K562 (cell line): Measurements from ENCODE around the gene FOXL3. TPM values are rescaled to one million over a fixed set of nuclear protein-coding genes. Genes with fewer than 3 reads are reported as not detected.

Experiments used
- CREB1 ChIP-seq, 2 experiments: sonication (generic) in 1 of 2; formaldehyde crosslinking in 1 of 2; IDR thresholded peaks; 2 replicates each; pipeline versions ENCODE4 v1.6.1 to v1.8.0; 2012 to 2022; ENCODE audit warnings: inconsistent platforms in 1 of 2, mild to moderate bottlenecking in 1 of 2, missing genetic modification reagents in 1 of 2, moderate library complexity in 1 of 2
- DLX4 ChIP-seq: fragments of 250-450 bp; sonication (Bioruptor Pico); IDR thresholded peaks from 2 replicates; pipeline ENCODE4 v1.6.1; 2021; ENCODE audit warnings: mild to moderate bottlenecking
- FOXJ3 ChIP-seq: sonication (generic); formaldehyde crosslinking; IDR thresholded peaks from 2 replicates; pipeline ENCODE4 v1.4.0; 2020; ENCODE audit warnings: mild to moderate bottlenecking, missing genetic modification reagents
- FOXP1 ChIP-seq: sonication (generic); formaldehyde crosslinking; IDR thresholded peaks from 2 replicates; pipeline ENCODE4 v1.8.0; 2022; ENCODE audit warnings: mild to moderate bottlenecking, missing genetic modification reagents
- GABPA ChIP-seq: fragments of 200-800 bp; sonication (Bioruptor generic); conservative IDR thresholded peaks from 2 replicates; pipeline ENCODE4 v1.6.1; 2016; ENCODE audit warnings: low read depth, missing genetic modification characterization, missing compliant biosample characterization
- HDAC3 ChIP-seq: fragments of 450-650 bp; IDR thresholded peaks from 2 replicates; pipeline ENCODE4 v1.6.1; 2018; ENCODE audit warnings: borderline replicate concordance, mild to moderate bottlenecking, moderate library complexity; ENCODE audit not compliant: partially characterized antibody
- ILK ChIP-seq: fragments of 450-650 bp; IDR thresholded peaks from 2 replicates; pipeline ENCODE4 v1.6.1; 2016; ENCODE audit warnings: missing genetic modification characterization, low read depth, mild to moderate bottlenecking, missing compliant biosample characterization, moderate library complexity, borderline replicate concordance
- KHSRP ChIP-seq: fragments of 450-650 bp; IDR thresholded peaks from 2 replicates; pipeline ENCODE4 v1.6.1; 2017
- MAFF ChIP-seq: IDR thresholded peaks from 2 replicates; pipeline ENCODE4 v1.6.1; 2012; ENCODE audit warnings: low read length, improper control_type of control experiment
- MCM5 ChIP-seq: fragments of 450-650 bp; IDR thresholded peaks from 2 replicates; pipeline ENCODE4 v1.6.1; 2016; ENCODE audit warnings: low read depth
- MIER1 ChIP-seq: fragments of 450-650 bp; IDR thresholded peaks from 2 replicates; pipeline ENCODE4 v1.6.1; 2016; ENCODE audit warnings: antibody characterized with exemption, mild to moderate bottlenecking, low read depth
- MTA1 ChIP-seq: fragments of 450-650 bp; IDR thresholded peaks from 2 replicates; pipeline ENCODE4 v1.6.1; 2017; ENCODE audit warnings: borderline replicate concordance
- MTF1 ChIP-seq: fragments of 250-450 bp; sonication (Bioruptor Pico); IDR thresholded peaks from 2 replicates; pipeline ENCODE4 v1.9.0; 2021; ENCODE audit warnings: moderate library complexity, mild to moderate bottlenecking, inconsistent platforms, borderline replicate concordance
- NELFE ChIP-seq: IDR thresholded peaks from 2 replicates; pipeline ENCODE4 v1.6.1; 2011; ENCODE audit warnings: mild to moderate bottlenecking; ENCODE audit not compliant: insufficient read depth, insufficient read length
- NFIX ChIP-seq: fragments of 250-450 bp; sonication (Bioruptor Pico); IDR thresholded peaks from 2 replicates; pipeline ENCODE4 v1.4.0; 2020; ENCODE audit warnings: low read depth, mild to moderate bottlenecking, moderate library complexity
- NUFIP1 ChIP-seq: fragments of 450-650 bp; IDR thresholded peaks from 2 replicates; pipeline ENCODE4 v1.6.1; 2018; ENCODE audit not compliant: partially characterized antibody
- POLR3A ChIP-seq: IDR thresholded peaks from 2 replicates; pipeline ENCODE4 v1.6.1; 2011; ENCODE audit warnings: borderline replicate concordance, mild to moderate bottlenecking, moderate library complexity; ENCODE audit not compliant: insufficient read length, insufficient read depth; ENCODE audit errors: extremely low read depth
- POLR3G ChIP-seq: IDR thresholded peaks from 2 replicates; pipeline ENCODE4 v1.6.1; 2011; ENCODE audit not compliant: insufficient read length, insufficient replicate concordance; ENCODE audit errors: extremely low read depth
- PURB ChIP-seq: sonication (generic); formaldehyde crosslinking; IDR thresholded peaks from 2 replicates; pipeline ENCODE4 v1.9.0; 2021; ENCODE audit warnings: low read depth, mild to moderate bottlenecking, missing genetic modification reagents
- SAFB ChIP-seq: fragments of 200-400 bp; formaldehyde crosslinking; IDR thresholded peaks from 2 replicates; pipeline ENCODE4 v1.6.1; 2017; ENCODE audit warnings: low read depth, low read length, borderline replicate concordance
- SMAD2 ChIP-seq: fragments of 150-350 bp; IDR thresholded peaks from 2 replicates; pipeline ENCODE4 v1.6.1; 2014; ENCODE audit warnings: low read depth, mild to moderate bottlenecking, low read length
- SP2 ChIP-seq: IDR thresholded peaks from 2 replicates; pipeline ENCODE4 v1.6.1; 2011; ENCODE audit warnings: mild to moderate bottlenecking, low read depth, low read length, moderate library complexity; ENCODE audit not compliant: poor library complexity, severe bottlenecking; ENCODE audit errors: extremely low read depth
- SRSF1 ChIP-seq: fragments of 200-400 bp; formaldehyde crosslinking; IDR thresholded peaks from 2 replicates; pipeline ENCODE4 v1.6.1; 2017; ENCODE audit warnings: mild to moderate bottlenecking, low read depth, low read length, moderate library complexity
- SUPT5H ChIP-seq: fragments of 450-650 bp; IDR thresholded peaks from 2 replicates; pipeline ENCODE4 v1.6.1; 2016
- TCF3 ChIP-seq: sonication (generic); formaldehyde crosslinking; IDR thresholded peaks from 2 replicates; pipeline ENCODE4 v1.4.0; 2020; ENCODE audit warnings: mild to moderate bottlenecking, missing genetic modification reagents
- XRCC4 ChIP-seq: IDR thresholded peaks from one replicate; pipeline ENCODE4 v1.6.1; 2011; ENCODE audit not compliant: insufficient read depth, insufficient read length; ENCODE audit errors: extremely low read depth
- ZBED1 ChIP-seq: IDR thresholded peaks from 2 replicates; pipeline ENCODE4 v1.6.1; 2014
- ZBTB7A ChIP-seq: IDR thresholded peaks from 2 replicates; pipeline ENCODE4 v1.6.1; 2011; ENCODE audit warnings: low read depth, mild to moderate bottlenecking, low read length, moderate library complexity, borderline replicate concordance; ENCODE audit not compliant: control insufficient read depth
- ZNF174 ChIP-seq: fragments of 250-450 bp; sonication (Bioruptor Pico); IDR thresholded peaks from 2 replicates; pipeline ENCODE4 v1.4.0; 2020; ENCODE audit warnings: mild to moderate bottlenecking
- polyA plus RNA-seq, 8 experiments: library from polyadenylated mRNA; depleted of rRNA in 4 of 8; stranded (reverse) in 5 of 8; unstranded in 3 of 8; fragments of >200 nt; fragmentation: Nextera tagmentation in 2 of 8; fragmentation: Illumina TruSeq in 1 of 8; extraction: Ambion mirVana in 2 of 8; extraction: Trizol in 1 of 8; gene quantifications; 2 replicates each; pipeline versions ENCODE4 v1.2.1 to v1.2.3, GENCODE V29; 2011 to 2014; ENCODE audit warnings: inconsistent platforms in 1 of 8, missing spikeins in 1 of 8
- total RNA-seq, 7 experiments: library from RNA; depleted of rRNA in 6 of 7; stranded (reverse); fragments of >200 nt in 6 of 7; fragmentation: Illumina TruSeq in 2 of 7; extraction: Trizol in 2 of 7; gene quantifications; 2 replicates each; pipeline versions ENCODE4 v1.2.1 to v1.2.3, GENCODE V29; 2011 to 2021; ENCODE audit warnings: low replicate concordance in 1 of 7
- TF ChIP-seq, protein P1 (sequence below): IDR thresholded peaks from 2 replicates; pipeline ENCODE4 v1.6.1; 2016; ENCODE audit warnings: missing genetic modification characterization, missing compliant biosample characterization

Gene FOXL3
- total and polyA plus RNA-seq, 9 of the 15 experiments (the other 6 are each of a cell fraction or from before 2014, with no cell fraction given): not detected

- no peak for TF ChIP-seq MIER1
- no peak for TF ChIP-seq FOXJ3
- TF ChIP-seq, protein P1, sequence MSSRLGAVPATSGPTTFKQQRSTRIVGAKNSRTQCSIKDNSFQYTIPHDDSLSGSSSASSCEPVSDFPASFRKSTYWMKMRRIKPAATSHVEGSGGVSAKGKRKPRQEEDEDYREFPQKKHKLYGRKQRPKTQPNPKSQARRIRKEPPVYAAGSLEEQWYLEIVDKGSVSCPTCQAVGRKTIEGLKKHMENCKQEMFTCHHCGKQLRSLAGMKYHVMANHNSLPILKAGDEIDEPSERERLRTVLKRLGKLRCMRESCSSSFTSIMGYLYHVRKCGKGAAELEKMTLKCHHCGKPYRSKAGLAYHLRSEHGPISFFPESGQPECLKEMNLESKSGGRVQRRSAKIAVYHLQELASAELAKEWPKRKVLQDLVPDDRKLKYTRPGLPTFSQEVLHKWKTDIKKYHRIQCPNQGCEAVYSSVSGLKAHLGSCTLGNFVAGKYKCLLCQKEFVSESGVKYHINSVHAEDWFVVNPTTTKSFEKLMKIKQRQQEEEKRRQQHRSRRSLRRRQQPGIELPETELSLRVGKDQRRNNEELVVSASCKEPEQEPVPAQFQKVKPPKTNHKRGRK (tag): no peak
- TF ChIP-seq NUFIP1: no peak
- no peak for TF ChIP-seq ZNF174 (CRISPR knock-in tag)
- no peak for TF ChIP-seq SMAD2
- no peak for TF ChIP-seq GABPA (tag)
- TF ChIP-seq PURB (CRISPR knock-in tag): no peak
- no peak for TF ChIP-seq NFIX (CRISPR knock-in tag)
- no peak for TF ChIP-seq POLR3A
- TF ChIP-seq HDAC3: no peak
- no peak for TF ChIP-seq POLR3G
- TF ChIP-seq SRSF1: no peak
- TF ChIP-seq XRCC4: no peak
- no peak for TF ChIP-seq KHSRP
- no peak for TF ChIP-seq ILK
- TF ChIP-seq DLX4: no peak
- TF ChIP-seq NELFE: no peak
- TF ChIP-seq ZBTB7A: peak; percentile 72
- TF ChIP-seq SUPT5H: no peak
- no peak for TF ChIP-seq CREB1 (IDR thresholded peaks at IDR 0.05)
- no peak for TF ChIP-seq CREB1 (CRISPR knock-in tag; IDR thresholded peaks at IDR 0.05)
- TF ChIP-seq MTA1: no peak
- no peak for TF ChIP-seq FOXP1
- no peak for TF ChIP-seq MTF1
- TF ChIP-seq TCF3 (CRISPR knock-in tag): 0 out of 2 replicates have a peak, but pooled peaks have one; percentile 13
- TF ChIP-seq MAFF: no peak
- TF ChIP-seq SAFB: no peak
- TF ChIP-seq MCM5: no peak
- no peak for TF ChIP-seq SP2
- TF ChIP-seq ZBED1: no peak
These were observed 42.8 kb downstream of the FOXL3 start (continued) for GRCh38 chr7:332646-333392.
